K562 (cell line): ENCODE measurements around the gene FOXK2. TPM values are rescaled to one million over a fixed set of nuclear protein-coding genes. Genes with fewer than 3 reads are reported as not detected.

Experiments
- CBFA2T3 ChIP-seq: fragments of 450-650 bp; IDR thresholded peaks from 2 replicates; pipeline ENCODE4 v1.6.1; 2017
- L3MBTL2 ChIP-seq: fragments of 450-650 bp; IDR thresholded peaks from 2 replicates; pipeline ENCODE4 v1.6.1; 2016; ENCODE audit warnings: mild to moderate bottlenecking, moderate library complexity
- MTF1 ChIP-seq: fragments of 250-450 bp; sonication (Bioruptor Pico); IDR thresholded peaks from 2 replicates; pipeline ENCODE4 v1.9.0; 2021; ENCODE audit warnings: moderate library complexity, mild to moderate bottlenecking, inconsistent platforms, borderline replicate concordance
- MYNN ChIP-seq, 2 experiments: sonication (generic); formaldehyde crosslinking in 1 of 2; IDR thresholded peaks; 2 replicates each; pipeline versions ENCODE4 v1.5.0 to v1.6.1; 2016 to 2020; ENCODE audit warnings: antibody characterized with exemption in 1 of 2, missing genetic modification reagents in 1 of 2
- NCOA1 ChIP-seq: fragments of 450-650 bp; IDR thresholded peaks from 2 replicates; pipeline ENCODE4 v1.6.1; 2016; ENCODE audit warnings: low read depth
- POLR2A ChIP-seq: fragments of 450-650 bp; conservative IDR thresholded peaks from 2 replicates; pipeline ENCODE4 v1.6.1; 2016
- SAP30 ChIP-seq: fragments of 200-600 bp; sonication (generic); IDR thresholded peaks from 2 replicates; pipeline ENCODE4 v1.6.1; 2012; ENCODE audit warnings: borderline replicate concordance, low read depth, mild to moderate bottlenecking, moderate library complexity, low read length, control low read depth, inconsistent platforms; ENCODE audit not compliant: insufficient read depth, poor library complexity, severe bottlenecking
- SMARCA5 ChIP-seq: fragments of 450-650 bp; IDR thresholded peaks from 2 replicates; pipeline ENCODE4 v1.6.1; 2016
- SUPT5H ChIP-seq: fragments of 450-650 bp; IDR thresholded peaks from 2 replicates; pipeline ENCODE4 v1.6.1; 2016
- TCF3 ChIP-seq: sonication (generic); formaldehyde crosslinking; IDR thresholded peaks from 2 replicates; pipeline ENCODE4 v1.4.0; 2020; ENCODE audit warnings: mild to moderate bottlenecking, missing genetic modification reagents
- ZNF224 ChIP-seq: sonication (generic); formaldehyde crosslinking; IDR thresholded peaks from 2 replicates; pipeline ENCODE4 v1.8.0; 2022; ENCODE audit warnings: mild to moderate bottlenecking, missing genetic modification reagents
- polyA plus RNA-seq, 8 experiments: library from polyadenylated mRNA; depleted of rRNA in 4 of 8; stranded (reverse) in 5 of 8; unstranded in 3 of 8; fragments of >200 nt; fragmentation: Nextera tagmentation in 2 of 8; fragmentation: Illumina TruSeq in 1 of 8; extraction: Ambion mirVana in 2 of 8; extraction: Trizol in 1 of 8; gene quantifications; 2 replicates each; pipeline versions ENCODE4 v1.2.1 to v1.2.3, GENCODE V29; 2011 to 2014; ENCODE audit warnings: inconsistent platforms in 1 of 8, missing spikeins in 1 of 8
- total RNA-seq, 7 experiments: library from RNA; depleted of rRNA in 6 of 7; stranded (reverse); fragments of >200 nt in 6 of 7; fragmentation: Illumina TruSeq in 2 of 7; extraction: Trizol in 2 of 7; gene quantifications; 2 replicates each; pipeline versions ENCODE4 v1.2.1 to v1.2.3, GENCODE V29; 2011 to 2021; ENCODE audit warnings: low replicate concordance in 1 of 7
- TF ChIP-seq, protein P1 (sequence below): sonication (generic); formaldehyde crosslinking; IDR thresholded peaks from 2 replicates; pipeline ENCODE4 v1.8.0; 2022; ENCODE audit warnings: missing genetic modification reagents, mild to moderate bottlenecking, moderate library complexity, borderline replicate concordance
- TF ChIP-seq, protein P2 (sequence below), 2 experiments: fragments of 450-650 bp; IDR thresholded peaks; 2 replicates each; pipeline ENCODE4 v1.6.1; 2016
- TF ChIP-seq, protein P3 (sequence below): sonication (generic); formaldehyde crosslinking; IDR thresholded peaks from 2 replicates; pipeline ENCODE4 v1.8.1; 2023; ENCODE audit warnings: mild to moderate bottlenecking, missing genetic modification reagents, moderate library complexity
- TF ChIP-seq, protein P4 (sequence below): sonication (generic); formaldehyde crosslinking; IDR thresholded peaks from 2 replicates; pipeline ENCODE4 v1.9.0; 2022; ENCODE audit warnings: mild to moderate bottlenecking, missing genetic modification reagents
- TF ChIP-seq, protein P5 (sequence below): sonication (generic); formaldehyde crosslinking; IDR thresholded peaks from 2 replicates; pipeline ENCODE4 v1.8.0; 2023; ENCODE audit warnings: mild to moderate bottlenecking, missing genetic modification reagents
- TF ChIP-seq, protein P6 (sequence below): fragments of 250-450 bp; sonication (Bioruptor Pico); IDR thresholded peaks from 2 replicates; pipeline ENCODE4 v1.9.0; 2021; ENCODE audit warnings: mild to moderate bottlenecking

FOXK2 gene
- total and polyA plus RNA-seq, 9 of the 15 experiments (the other 6 are each of a cell fraction or from before 2014, with no cell fraction given) = 3.0 to 86.0 (median 44.1) TPM

DNA sequence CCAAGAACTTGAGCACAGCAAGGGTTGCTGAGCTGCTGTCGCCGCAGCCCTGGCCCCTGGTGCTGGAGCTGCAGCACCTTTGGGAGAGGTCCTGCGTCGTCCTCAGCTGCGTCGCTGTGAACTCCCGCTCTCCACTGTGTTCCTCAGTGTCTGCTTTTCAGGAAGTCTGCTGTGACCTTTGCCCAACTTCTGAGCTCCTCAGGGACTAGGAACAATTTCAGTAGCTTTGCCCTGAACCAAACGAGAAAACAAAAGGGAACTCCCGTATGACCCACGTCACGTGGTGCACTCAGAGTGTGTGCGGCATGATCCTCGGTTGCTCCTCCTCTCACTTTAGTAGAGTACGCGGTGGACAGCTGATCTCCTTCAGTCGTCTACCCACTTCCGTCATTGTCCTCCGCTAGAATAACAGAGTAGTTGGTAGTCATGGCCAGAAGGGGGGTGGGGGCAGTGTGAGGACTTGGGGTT lies 84.5 kb downstream of the FOXK2 start (continued):
- TF ChIP-seq, protein P1, sequence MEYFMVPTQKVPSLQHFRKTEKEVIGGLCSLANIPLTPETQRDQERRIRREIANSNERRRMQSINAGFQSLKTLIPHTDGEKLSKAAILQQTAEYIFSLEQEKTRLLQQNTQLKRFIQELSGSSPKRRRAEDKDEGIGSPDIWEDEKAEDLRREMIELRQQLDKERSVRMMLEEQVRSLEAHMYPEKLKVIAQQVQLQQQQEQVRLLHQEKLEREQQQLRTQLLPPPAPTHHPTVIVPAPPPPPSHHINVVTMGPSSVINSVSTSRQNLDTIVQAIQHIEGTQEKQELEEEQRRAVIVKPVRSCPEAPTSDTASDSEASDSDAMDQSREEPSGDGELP (CRISPR knock-in tag) = peak; percentile 95
- TF ChIP-seq, protein P2, sequence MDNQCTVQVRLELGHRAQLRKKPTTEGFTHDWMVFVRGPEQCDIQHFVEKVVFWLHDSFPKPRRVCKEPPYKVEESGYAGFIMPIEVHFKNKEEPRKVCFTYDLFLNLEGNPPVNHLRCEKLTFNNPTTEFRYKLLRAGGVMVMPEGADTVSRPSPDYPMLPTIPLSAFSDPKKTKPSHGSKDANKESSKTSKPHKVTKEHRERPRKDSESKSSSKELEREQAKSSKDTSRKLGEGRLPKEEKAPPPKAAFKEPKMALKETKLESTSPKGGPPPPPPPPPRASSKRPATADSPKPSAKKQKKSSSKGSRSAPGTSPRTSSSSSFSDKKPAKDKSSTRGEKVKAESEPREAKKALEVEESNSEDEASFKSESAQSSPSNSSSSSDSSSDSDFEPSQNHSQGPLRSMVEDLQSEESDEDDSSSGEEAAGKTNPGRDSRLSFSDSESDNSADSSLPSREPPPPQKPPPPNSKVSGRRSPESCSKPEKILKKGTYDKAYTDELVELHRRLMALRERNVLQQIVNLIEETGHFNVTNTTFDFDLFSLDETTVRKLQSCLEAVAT (IDR thresholded peaks at IDR 0.05) = 0 out of 4 replicates have a peak, but pooled peaks of 1 of the 2 experiments have one; percentile 25
- TF ChIP-seq MTF1 (CRISPR knock-in tag) (no peak), ZNF224 (no peak), MYNN (IDR thresholded peaks at IDR 0.05) (peak; percentile 44; the same call in 1 of the 2 replicates), MYNN (CRISPR knock-in tag; IDR thresholded peaks at IDR 0.05) (no peak), SMARCA5 (no peak), SAP30 (no peak), NCOA1 (no peak), L3MBTL2 (peak; percentile 19; the same call in 1 of the 2 replicates), POLR2A (peak; percentile 21; the same call in 1 of the 2 replicates), TCF3 (0 out of 2 replicates have a peak, but pooled peaks have one; percentile 30), SUPT5H (0 out of 2 replicates have a peak, but pooled peaks have one; percentile 10), CBFA2T3 (peak; percentile 19; the same call in 1 of the 2 replicates)
- TF ChIP-seq, protein P3, sequence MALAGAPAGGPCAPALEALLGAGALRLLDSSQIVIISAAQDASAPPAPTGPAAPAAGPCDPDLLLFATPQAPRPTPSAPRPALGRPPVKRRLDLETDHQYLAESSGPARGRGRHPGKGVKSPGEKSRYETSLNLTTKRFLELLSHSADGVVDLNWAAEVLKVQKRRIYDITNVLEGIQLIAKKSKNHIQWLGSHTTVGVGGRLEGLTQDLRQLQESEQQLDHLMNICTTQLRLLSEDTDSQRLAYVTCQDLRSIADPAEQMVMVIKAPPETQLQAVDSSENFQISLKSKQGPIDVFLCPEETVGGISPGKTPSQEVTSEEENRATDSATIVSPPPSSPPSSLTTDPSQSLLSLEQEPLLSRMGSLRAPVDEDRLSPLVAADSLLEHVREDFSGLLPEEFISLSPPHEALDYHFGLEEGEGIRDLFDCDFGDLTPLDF (CRISPR knock-in tag) = no peak
- TF ChIP-seq, protein P4, sequence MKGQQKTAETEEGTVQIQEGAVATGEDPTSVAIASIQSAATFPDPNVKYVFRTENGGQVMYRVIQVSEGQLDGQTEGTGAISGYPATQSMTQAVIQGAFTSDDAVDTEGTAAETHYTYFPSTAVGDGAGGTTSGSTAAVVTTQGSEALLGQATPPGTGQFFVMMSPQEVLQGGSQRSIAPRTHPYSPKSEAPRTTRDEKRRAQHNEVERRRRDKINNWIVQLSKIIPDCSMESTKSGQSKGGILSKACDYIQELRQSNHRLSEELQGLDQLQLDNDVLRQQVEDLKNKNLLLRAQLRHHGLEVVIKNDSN (CRISPR knock-in tag) = peak; percentile 94
- TF ChIP-seq, protein P5, sequence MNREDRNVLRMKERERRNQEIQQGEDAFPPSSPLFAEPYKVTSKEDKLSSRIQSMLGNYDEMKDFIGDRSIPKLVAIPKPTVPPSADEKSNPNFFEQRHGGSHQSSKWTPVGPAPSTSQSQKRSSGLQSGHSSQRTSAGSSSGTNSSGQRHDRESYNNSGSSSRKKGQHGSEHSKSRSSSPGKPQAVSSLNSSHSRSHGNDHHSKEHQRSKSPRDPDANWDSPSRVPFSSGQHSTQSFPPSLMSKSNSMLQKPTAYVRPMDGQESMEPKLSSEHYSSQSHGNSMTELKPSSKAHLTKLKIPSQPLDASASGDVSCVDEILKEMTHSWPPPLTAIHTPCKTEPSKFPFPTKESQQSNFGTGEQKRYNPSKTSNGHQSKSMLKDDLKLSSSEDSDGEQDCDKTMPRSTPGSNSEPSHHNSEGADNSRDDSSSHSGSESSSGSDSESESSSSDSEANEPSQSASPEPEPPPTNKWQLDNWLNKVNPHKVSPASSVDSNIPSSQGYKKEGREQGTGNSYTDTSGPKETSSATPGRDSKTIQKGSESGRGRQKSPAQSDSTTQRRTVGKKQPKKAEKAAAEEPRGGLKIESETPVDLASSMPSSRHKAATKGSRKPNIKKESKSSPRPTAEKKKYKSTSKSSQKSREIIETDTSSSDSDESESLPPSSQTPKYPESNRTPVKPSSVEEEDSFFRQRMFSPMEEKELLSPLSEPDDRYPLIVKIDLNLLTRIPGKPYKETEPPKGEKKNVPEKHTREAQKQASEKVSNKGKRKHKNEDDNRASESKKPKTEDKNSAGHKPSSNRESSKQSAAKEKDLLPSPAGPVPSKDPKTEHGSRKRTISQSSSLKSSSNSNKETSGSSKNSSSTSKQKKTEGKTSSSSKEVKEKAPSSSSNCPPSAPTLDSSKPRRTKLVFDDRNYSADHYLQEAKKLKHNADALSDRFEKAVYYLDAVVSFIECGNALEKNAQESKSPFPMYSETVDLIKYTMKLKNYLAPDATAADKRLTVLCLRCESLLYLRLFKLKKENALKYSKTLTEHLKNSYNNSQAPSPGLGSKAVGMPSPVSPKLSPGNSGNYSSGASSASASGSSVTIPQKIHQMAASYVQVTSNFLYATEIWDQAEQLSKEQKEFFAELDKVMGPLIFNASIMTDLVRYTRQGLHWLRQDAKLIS (CRISPR knock-in tag) = no peak
- TF ChIP-seq, protein P6, sequence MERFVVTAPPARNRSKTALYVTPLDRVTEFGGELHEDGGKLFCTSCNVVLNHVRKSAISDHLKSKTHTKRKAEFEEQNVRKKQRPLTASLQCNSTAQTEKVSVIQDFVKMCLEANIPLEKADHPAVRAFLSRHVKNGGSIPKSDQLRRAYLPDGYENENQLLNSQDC (CRISPR knock-in tag) = no peak
